ENCODE measurements around the gene TUBG1. TPM values are rescaled to one million over a fixed set of nuclear protein-coding genes. Genes with fewer than 3 reads are reported as not detected.

The TUBG1 gene
- total RNA-seq, 4 donors from 2014 or later, result 6.0 to 27.7 (median 14.3) TPM

- in situ Hi-C loops (cut with MboI; ENCODE audit: low pct_ligation_motif_present in 1 of 4, low pct_unique_long_range_greater_than_20kb in 1 of 4, low sequenced_read_pairs in 3 of 4) (no loop called here), intact Hi-C loops (cut with DNase I; ENCODE audit: low total_unique reads) (no loop called here)
- H3K9me3 ChIP-seq, result no peaks in the 10 kb centered on the region
- WGBS, 2 donors (ENCODE audit: low coverage in 1 of 2), result 83 to 88% methylated on average over 2 to 14 of the region's 14 CpGs
- peaks cover 0 to 52% (median 28%) of the 10 kb centered on the region in 4 donors for H3K36me3 ChIP-seq
- DNase-seq, result peak; percentile 8
- H3K27me3 ChIP-seq, result no peaks in the 10 kb centered on the region
- peak overlapping the region; percentile 87 to 96 (median 94) for H3K27ac ChIP-seq
- H3K4me1 ChIP-seq, result peaks cover 14 to 31% (median 28%) of the 10 kb centered on the region in 4 donors
- no peak for TF ChIP-seq EP300 (IDR thresholded peaks at IDR 0.05; ENCODE audit: low read depth)
- no peak for TF ChIP-seq POLR2AphosphoS5 (IDR thresholded peaks at IDR 0.05)
- no peak for TF ChIP-seq POLR2A (IDR thresholded peaks at IDR 0.05)
- no peak for TF ChIP-seq CTCF (IDR thresholded peaks at IDR 0.05)
- peak overlapping the region in 2 of 4 donors; percentile 79 to 80 for H3K4me3 ChIP-seq
Observed at GRCh38 chr17:42568341-42569111, 41.0 kb upstream of the TUBG1 start.

DNA sequence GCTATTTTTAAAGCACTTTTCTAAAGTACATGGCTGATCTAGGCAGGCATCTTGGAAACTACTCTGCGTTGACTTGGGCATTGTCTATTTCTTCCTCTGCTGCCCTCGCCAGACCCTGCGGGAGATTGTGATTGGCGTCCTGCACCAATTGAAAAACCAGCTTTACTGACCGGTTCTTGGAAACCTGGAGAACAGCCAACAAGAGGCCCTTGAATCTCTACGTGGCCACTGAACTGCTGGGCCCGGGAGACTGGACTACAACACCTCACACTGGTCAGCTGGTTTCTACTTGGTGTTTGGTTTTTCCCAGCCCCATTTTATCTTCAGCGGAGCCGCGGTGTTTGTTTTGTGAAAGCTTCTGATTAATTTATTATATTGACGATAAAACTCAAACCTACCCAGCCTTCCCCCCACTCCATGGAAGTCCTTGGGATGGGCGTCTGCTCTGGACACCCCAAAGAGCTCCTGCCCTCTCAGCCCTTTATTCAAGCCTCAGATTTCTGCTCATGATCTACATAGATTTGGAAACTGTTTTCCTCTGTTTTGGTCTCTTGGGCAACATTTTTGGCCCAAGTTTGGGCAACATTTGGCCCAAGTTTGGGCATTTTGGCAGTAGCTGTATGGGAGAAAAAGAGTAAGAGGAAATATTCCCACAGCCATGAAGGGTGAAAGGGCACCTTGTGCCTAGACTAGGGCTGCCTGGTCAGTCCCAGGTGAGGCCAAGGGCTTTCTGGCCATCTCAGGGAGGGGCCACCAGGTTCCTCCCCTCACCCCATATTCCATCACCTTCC lies 37.9 kb upstream of the TUBG1 start:
- Histone ChIP-seq H3K27me3 (no peaks in the 10 kb centered on the region), H3K4me3 (no peak overlapping the region), H3K27ac (no peak overlapping the region), H3K4me1 (peaks cover under 1 to 21% (median 14%) of the 10 kb centered on the region in 4 donors), H3K9me3 (no peaks in the 10 kb centered on the region), H3K36me3 (peaks cover 0 to 56% (median 30%) of the 10 kb centered on the region in 4 donors)
- intact Hi-C loops (cut with DNase I; ENCODE audit: low total_unique reads) (no loop called here), in situ Hi-C loops (cut with MboI; ENCODE audit: low pct_ligation_motif_present in 1 of 4, low pct_unique_long_range_greater_than_20kb in 1 of 4, low sequenced_read_pairs in 3 of 4) (no loop called here)
- TF ChIP-seq CTCF (IDR thresholded peaks at IDR 0.05), result no peak
- TF ChIP-seq POLR2A (IDR thresholded peaks at IDR 0.05), result no peak
- TF ChIP-seq EP300 (IDR thresholded peaks at IDR 0.05; ENCODE audit: low read depth), result no peak
- TF ChIP-seq POLR2AphosphoS5 (IDR thresholded peaks at IDR 0.05), result no peak
- WGBS, 2 donors (ENCODE audit: low coverage in 1 of 2), result 71 to 79% methylated on average over 8 to 12 of the region's 12 CpGs
- DNase-seq, result peak; percentile 6

DNA sequence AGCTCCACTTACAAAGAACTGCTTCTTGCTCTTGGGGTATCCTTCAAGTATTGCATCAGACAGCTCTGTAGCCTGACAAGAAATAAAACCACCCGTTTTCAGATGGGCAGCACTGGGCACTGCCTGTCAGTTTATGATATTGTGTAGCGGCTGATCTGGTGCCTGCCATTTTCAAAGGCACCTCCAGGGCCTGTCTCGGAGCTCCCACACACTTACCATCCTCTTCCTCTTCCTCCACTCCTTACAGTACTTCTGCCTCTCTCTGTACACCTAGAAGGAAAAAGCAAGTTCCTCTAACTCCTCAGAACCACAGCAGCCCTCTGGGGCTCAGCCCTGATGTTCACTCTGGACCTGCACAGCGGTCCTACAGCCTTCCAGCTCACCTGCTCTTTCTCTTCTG lies 36.4 kb upstream of the TUBG1 start:
- no peak overlapping the region for H3K27ac ChIP-seq
- DNase-seq, result peak; percentile 1
- in situ Hi-C loops (cut with MboI; ENCODE audit: low pct_ligation_motif_present in 1 of 4, low pct_unique_long_range_greater_than_20kb in 1 of 4, low sequenced_read_pairs in 3 of 4) (no loop called here), intact Hi-C loops (cut with DNase I; ENCODE audit: low total_unique reads) (no loop called here)
- peaks cover 0 to 56% (median 30%) of the 10 kb centered on the region in 4 donors for H3K36me3 ChIP-seq
- WGBS, 2 donors (ENCODE audit: low coverage in 1 of 2), result 71 to 77% methylated on average over 4 of the region's 4 CpGs
- no peak overlapping the region for H3K4me3 ChIP-seq
- TF ChIP-seq POLR2AphosphoS5 (IDR thresholded peaks at IDR 0.05) (no peak), POLR2A (IDR thresholded peaks at IDR 0.05) (no peak), EP300 (IDR thresholded peaks at IDR 0.05; ENCODE audit: low read depth) (no peak), CTCF (IDR thresholded peaks at IDR 0.05) (no peak)
- peaks cover 5 to 21% (median 14%) of the 10 kb centered on the region in 4 donors for H3K4me1 ChIP-seq
- H3K9me3 ChIP-seq, result no peaks in the 10 kb centered on the region
- H3K27me3 ChIP-seq, result no peaks in the 10 kb centered on the region

GRCh38 chr17:42574463-42574862 lies 35.0 kb upstream of the TUBG1 start:
- DNase-seq, result no peak
- in situ Hi-C loops (cut with MboI; ENCODE audit: low pct_ligation_motif_present in 1 of 4, low pct_unique_long_range_greater_than_20kb in 1 of 4, low sequenced_read_pairs in 3 of 4) (no loop called here), intact Hi-C loops (cut with DNase I; ENCODE audit: low total_unique reads) (no loop called here)
- 60 to 77% methylated on average over 1 to 3 of the region's 3 CpGs for WGBS, 2 donors (ENCODE audit: low coverage in 1 of 2)
- H3K27ac ChIP-seq, result no peak overlapping the region
- H3K4me3 ChIP-seq, result no peak overlapping the region
- H3K27me3 ChIP-seq, result no peaks in the 10 kb centered on the region
- H3K9me3 ChIP-seq, result no peaks in the 10 kb centered on the region
- H3K4me1 ChIP-seq, result peaks cover 11 to 23% (median 14%) of the 10 kb centered on the region in 4 donors
- TF ChIP-seq POLR2AphosphoS5 (IDR thresholded peaks at IDR 0.05), result no peak
- TF ChIP-seq CTCF (IDR thresholded peaks at IDR 0.05), result no peak
- no peak for TF ChIP-seq EP300 (IDR thresholded peaks at IDR 0.05; ENCODE audit: low read depth)
- no peak for TF ChIP-seq POLR2A (IDR thresholded peaks at IDR 0.05)
- peaks cover 0 to 47% (median 21%) of the 10 kb centered on the region in 4 donors for H3K36me3 ChIP-seq
